Measurements from ENCODE around the gene C1orf232.

The C1orf232 gene

DNA sequence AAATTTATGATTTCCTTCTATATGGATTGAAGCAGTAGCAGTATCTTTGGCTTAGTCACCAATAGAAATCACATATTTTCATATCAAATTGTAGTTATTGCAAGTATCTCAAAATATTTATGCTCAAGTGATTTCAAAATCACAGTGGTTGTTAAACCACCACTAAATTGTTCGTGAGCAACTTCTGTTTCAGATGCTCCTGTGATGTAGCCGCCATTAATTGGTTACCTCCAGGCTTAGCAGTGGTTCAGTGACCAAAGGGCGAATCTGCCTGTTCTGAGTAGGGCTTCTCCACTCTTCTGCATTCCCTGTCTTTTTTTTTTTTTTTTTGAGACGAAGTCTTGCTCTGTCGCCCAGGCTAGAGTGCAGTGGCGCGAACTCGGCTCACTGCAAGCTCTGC is 6.6 kb upstream of the C1orf232 start:
- DNase-seq = no peak

- no peak for DNase-seq
Observed at GRCh38 chr1:26171084-26172072, 2.6 kb upstream of the C1orf232 start, which contains the start of gene ZNF593OS. Gene ZNF593OS (minus strand): TSS chr1:26171832. CDS start chr1:26171661, 171 bp downstream.

- DNase-seq = no peak
Observed at GRCh38 chr1:26170472-26170821, 1.7 kb upstream of the C1orf232 start.

DNA sequence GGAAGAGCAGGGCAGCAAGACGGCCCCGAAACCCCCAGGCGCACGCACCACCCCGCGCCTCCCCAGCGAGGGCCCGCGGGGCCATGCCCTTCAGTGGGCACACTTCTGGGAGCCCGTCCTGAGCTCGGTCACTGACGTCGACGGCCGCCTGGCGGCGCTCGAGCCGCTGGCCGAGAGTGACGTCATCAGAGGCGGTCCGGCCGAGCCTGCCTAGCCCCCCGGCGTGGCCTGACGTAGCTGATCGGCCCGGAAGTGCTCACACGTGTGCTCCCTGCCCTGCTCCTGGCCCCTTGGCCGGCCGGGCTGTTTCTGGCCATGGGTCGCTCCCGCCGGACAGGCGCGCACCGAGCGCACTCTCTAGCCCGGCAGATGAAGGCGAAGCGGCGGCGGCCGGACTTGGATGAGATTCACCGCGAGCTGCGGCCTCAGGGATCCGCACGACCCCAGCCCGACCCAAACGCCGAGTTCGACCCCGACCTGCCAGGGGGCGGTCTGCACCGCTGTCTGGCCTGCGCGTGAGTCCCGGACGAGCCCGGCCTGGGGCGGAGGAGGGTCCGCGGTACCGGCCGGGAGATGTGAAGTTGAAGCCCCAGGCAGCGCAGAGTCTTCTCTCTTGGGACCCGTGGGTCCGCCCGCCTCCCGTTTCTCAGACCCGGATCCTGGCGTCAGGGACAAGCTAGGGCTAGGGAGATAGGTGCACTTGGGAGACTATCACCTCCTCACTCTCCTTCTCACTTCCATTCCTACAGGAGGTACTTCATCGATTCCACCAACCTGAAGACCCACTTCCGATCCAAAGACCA is 1.1 kb upstream of the C1orf232 start, which contains the start of gene ZNF593:
Gene ZNF593, plus strand, starts transcription at position 240 of the 803 bp plus-strand sequence. Its CDS starts 76 bp downstream, at position 316.
- DNase-seq = peak; percentile 93

- DNase-seq = no peak
Observed at GRCh38 chr1:26169198-26169554, 413 bp upstream of the C1orf232 start.

DNA sequence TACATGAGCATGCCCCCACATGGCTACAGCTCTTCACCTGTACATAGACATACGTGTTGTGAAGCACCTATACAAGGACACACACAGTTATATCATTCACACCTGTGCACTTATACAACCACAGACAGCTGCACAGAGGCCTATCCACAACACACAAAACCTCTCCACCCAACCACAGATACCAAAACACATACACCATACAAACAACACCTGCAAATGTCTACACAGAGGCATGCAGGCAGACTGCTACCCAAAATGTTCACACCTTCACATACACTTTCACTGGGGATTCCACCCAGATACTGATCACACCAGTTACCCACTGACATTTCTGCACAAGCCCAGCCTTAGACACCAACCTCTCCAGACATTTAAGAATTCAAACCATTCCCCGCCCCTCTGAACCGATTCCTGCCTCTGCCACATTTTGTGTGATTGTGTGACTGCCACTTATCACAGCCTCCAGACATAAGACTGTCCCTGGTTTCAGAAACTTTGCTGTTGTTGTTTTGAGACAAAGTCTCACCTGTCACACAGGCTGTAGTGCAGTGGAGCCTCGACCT is 2.0 kb downstream of the C1orf232 start:
- no peak for DNase-seq

GRCh38 chr1:26164861-26165842 is 3.6 kb downstream of the C1orf232 start:
- no peak for DNase-seq

GRCh38 chr1:26164036-26164860 is 4.5 kb downstream of the C1orf232 start:
- peak; percentile 48 for DNase-seq

- no peak for DNase-seq
Observed at GRCh38 chr1:26163684-26164035, 5.1 kb downstream of the C1orf232 start.

GRCh38 chr1:26162220-26162709 is 6.5 kb downstream of the C1orf232 start:
- DNase-seq = no peak

GRCh38 chr1:26161415-26162219 is 7.1 kb downstream of the C1orf232 start:
- peak; percentile 7 for DNase-seq

GRCh38 chr1:26160527-26161414 is 8.0 kb downstream of the C1orf232 start:
- no peak for DNase-seq

- no peak for DNase-seq
Observed at GRCh38 chr1:26159743-26160039, 9.1 kb downstream of the C1orf232 start.

DNA sequence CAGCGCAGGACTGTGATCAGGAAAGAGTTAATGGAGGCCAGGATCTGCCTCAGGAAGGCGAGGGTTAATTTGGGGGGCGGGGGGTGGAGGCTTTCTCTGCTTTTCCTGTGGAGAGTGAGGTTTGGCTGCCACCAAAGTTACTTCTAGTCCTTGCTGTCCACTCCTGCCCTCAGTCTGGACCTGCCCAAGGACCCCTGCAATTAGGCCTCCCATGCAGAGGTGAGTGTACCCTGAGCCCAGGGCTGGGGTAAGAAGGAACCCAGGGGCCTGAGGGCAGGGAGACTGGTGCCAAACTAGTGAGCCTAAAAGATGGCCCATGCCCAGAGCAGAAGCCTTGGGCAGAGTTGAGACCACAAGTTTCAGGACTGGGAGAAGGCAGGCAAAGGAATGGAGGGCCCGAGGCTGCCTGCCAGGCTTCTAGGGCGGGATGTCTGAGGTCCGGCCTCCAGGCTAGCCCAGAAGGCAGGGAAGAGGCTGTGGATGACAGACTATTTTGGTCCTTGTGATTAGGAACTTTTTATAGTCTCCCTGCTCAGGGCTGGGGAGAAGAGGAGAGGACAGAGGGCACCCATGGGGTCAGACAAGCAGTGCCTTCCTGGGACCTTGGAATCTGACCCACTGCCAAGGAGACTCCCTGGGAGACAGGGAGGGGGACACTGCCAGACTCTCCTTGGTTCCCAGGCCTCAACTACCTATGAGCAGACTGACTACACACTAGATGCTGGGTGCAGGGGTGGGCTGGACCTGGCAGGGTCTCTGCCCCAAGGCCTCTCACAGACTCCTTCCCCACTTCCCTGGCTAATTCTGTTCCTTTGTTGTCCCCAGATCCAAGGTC is 9.6 kb downstream of the C1orf232 start, which contains the start of gene FAM110D:
Gene FAM110D, plus strand, starts transcription at position 172 of the 835 bp plus-strand sequence. CDS start 2,213 bp downstream, outside the sequence.
- no peak for DNase-seq

DNA sequence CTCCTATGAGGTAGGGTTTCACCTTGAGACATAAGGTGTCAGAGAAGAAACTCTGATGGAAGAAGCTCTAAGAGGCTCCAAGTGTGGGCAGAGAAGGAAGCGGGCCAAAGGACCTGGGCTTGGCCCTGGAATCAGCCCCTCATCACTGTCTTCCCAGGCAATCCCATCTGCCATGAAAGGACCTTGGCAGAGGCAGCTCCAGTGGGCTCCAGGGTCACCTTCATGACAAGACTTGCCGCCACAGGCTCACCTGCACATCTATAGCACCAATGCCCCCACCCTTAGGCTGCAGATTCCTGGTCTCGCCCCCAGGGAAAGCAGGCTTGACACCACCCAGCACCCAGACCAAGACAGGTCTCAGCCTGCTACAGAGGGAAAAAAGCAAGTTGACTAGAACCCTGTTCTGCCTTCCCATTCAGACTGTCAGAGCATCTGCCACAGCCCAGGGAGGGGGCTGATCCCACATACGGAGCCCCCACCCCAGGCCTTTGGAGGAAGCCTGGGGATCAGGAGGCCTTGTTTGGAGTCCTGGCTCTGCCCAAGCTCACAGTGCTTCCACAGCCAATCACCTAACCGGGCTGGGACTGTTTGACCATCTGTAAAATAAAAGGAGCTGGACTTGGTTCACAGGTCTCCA is 10.4 kb downstream of the C1orf232 start:
- no peak for DNase-seq

GRCh38 chr1:26156285-26157038 is 12.3 kb downstream of the C1orf232 start:
- DNase-seq = peak; percentile 10

Measured in NCI-H345 (cell line).